Measurements from ENCODE around the gene ADGRA3. TPM values are rescaled to one million over a fixed set of nuclear protein-coding genes. Genes with fewer than 3 reads are reported as not detected.

ADGRA3 gene
- total and polyA plus RNA-seq, 2 of the 13 experiments (the other 11 are each of a cell fraction or from before 2014, with no cell fraction given) = 32.2 to 40.8 TPM

- TF ChIP-seq ZNF253 (CRISPR knock-in tag; IDR thresholded peaks at IDR 0.05; ENCODE audit: borderline replicate concordance) (no peak), ZNF800 (CRISPR knock-in tag; IDR thresholded peaks at IDR 0.05) (no peak)
Measured at GRCh38 chr4:22430626-22431025, 85.2 kb downstream of the ADGRA3 start (continued).

GRCh38 chr4:22428441-22428840, 87.4 kb downstream of the ADGRA3 start:
- Histone ChIP-seq H3K27me3 (ENCODE audit: control insufficient read depth in 1 of 2, insufficient read depth in 2 of 2, low read length in 2 of 2) (no peaks in the 10 kb centered on the region), H3K9me3 (ENCODE audit: low read length) (no peaks in the 10 kb centered on the region), H3K27ac (ENCODE audit: extremely low read length, insufficient read depth, low read length) (no peak overlapping the region), H3K36me3 (replicated peaks in 1 of 2; ENCODE audit: control insufficient read depth in 1 of 2, insufficient read depth in 2 of 2, low read length in 2 of 2) (peaks cover 8 to 31% of the 10 kb centered on the region in 2 experiments; a peak in 4 of 5 replicates), H3K4me1 (ENCODE audit: insufficient read depth, low read length) (no peaks in the 10 kb centered on the region), H3K79me2 (ENCODE audit: insufficient read depth, low read length) (no peaks in the 10 kb centered on the region), H2AFZ (ENCODE audit: low read length) (no peak overlapping the region), H3K4me3 (replicated peaks in 1 of 3; ENCODE audit: insufficient read depth in 1 of 3, low read depth in 2 of 3, low read length in 3 of 3) (no peak overlapping the region), H3K4me2 (ENCODE audit: low read depth, low read length) (no peak overlapping the region), H3K9ac (ENCODE audit: insufficient read depth, low read depth, low read length) (no peak overlapping the region), H4K20me1 (ENCODE audit: insufficient read depth, low read length) (no peaks in the 10 kb centered on the region)
- DNase-seq (ENCODE audit: low spot score) (no peak), FAIRE-seq (no peak), ATAC-seq (no peak)
- in situ Hi-C loops (cut with HindIII; ENCODE audit: extremely low pct_ligation_motif_present, low pct_unique_long_range_greater_than_20kb) = no loop called here
- no TSS peak for BruUV-seq (replicated peaks)
- no peak for TF ChIP-seq ZNF7 (CRISPR knock-in tag; IDR thresholded peaks at IDR 0.05)
- no peak for TF ChIP-seq JUND (CRISPR knock-in tag; IDR thresholded peaks at IDR 0.05)
- ChIA-PET CTCF (ENCODE audit: low intra/inter-chr PET ratio, low total read pairs) (no interaction called here), POLR2A (no interaction called here)
- intact Hi-C loops (cut with micrococcal nuclease; ENCODE audit: unreplicated experiment) = no loop called here
- WGBS (ENCODE audit: low lambda C conversion rate) = 97% methylated on average over 4 of the region's 4 CpGs

GRCh38 chr4:22427675-22428074, 88.2 kb downstream of the ADGRA3 start:
- DNase-seq (ENCODE audit: low spot score) = no peak
- Histone ChIP-seq H2AFZ (ENCODE audit: low read length) (no peak overlapping the region), H4K20me1 (ENCODE audit: insufficient read depth, low read length) (no peaks in the 10 kb centered on the region), H3K9ac (ENCODE audit: insufficient read depth, low read depth, low read length) (no peak overlapping the region), H3K27ac (ENCODE audit: extremely low read length, insufficient read depth, low read length) (no peak overlapping the region), H3K4me3 (replicated peaks in 1 of 3; ENCODE audit: insufficient read depth in 1 of 3, low read depth in 2 of 3, low read length in 3 of 3) (no peak overlapping the region), H3K36me3 (replicated peaks in 1 of 2; ENCODE audit: control insufficient read depth in 1 of 2, insufficient read depth in 2 of 2, low read length in 2 of 2) (peaks cover 10 to 28% of the 10 kb centered on the region in 2 experiments; a peak in 4 of 5 replicates), H3K4me2 (ENCODE audit: low read depth, low read length) (no peak overlapping the region), H3K9me3 (ENCODE audit: low read length) (no peaks in the 10 kb centered on the region), H3K27me3 (ENCODE audit: control insufficient read depth in 1 of 2, insufficient read depth in 2 of 2, low read length in 2 of 2) (no peaks in the 10 kb centered on the region), H3K4me1 (ENCODE audit: insufficient read depth, low read length) (no peaks in the 10 kb centered on the region), H3K79me2 (ENCODE audit: insufficient read depth, low read length) (no peaks in the 10 kb centered on the region)
- ChIA-PET CTCF (ENCODE audit: low intra/inter-chr PET ratio, low total read pairs) (no interaction called here), POLR2A (no interaction called here)
- in situ Hi-C loops (cut with HindIII; ENCODE audit: extremely low pct_ligation_motif_present, low pct_unique_long_range_greater_than_20kb) (no loop called here), intact Hi-C loops (cut with micrococcal nuclease; ENCODE audit: unreplicated experiment) (no loop called here)
- no peak for FAIRE-seq
- no peak for ATAC-seq
- 79% methylated on average over 3 of the region's 3 CpGs for WGBS (ENCODE audit: low lambda C conversion rate)
- no TSS peak for BruUV-seq (replicated peaks)
- TF ChIP-seq ZBTB40 (IDR thresholded peaks at IDR 0.05) (no peak), ZBTB40 (CRISPR knock-in tag; IDR thresholded peaks at IDR 0.05) (no peak), CHCHD3 (CRISPR knock-in tag; IDR thresholded peaks at IDR 0.05) (no peak)
